AG04449 (cell line): ENCODE data around the gene PRMT7.

Experiments
- CTCF ChIA-PET: fragments of 350-600 bp; formaldehyde crosslinking; extraction: SDS; loops from one replicate; lab custom pipeline; 2021; ENCODE audit warnings: antibody characterized with exemption; lab: Yijun Ruan, JAX
- POLR2A ChIA-PET: fragments of 400-600, 350-600 bp; formaldehyde crosslinking; extraction: SDS; loops from one replicate; lab custom pipeline; 2020; ENCODE audit warnings: antibody characterized with exemption, inconsistent platforms; lab: Yijun Ruan, JAX
- DNase-seq: peaks from one replicate; pipeline ENCODE4 v3.0.0-alpha.2; 2010; ENCODE audit warnings: low read depth, low spot score
- H3K4me3 ChIP-seq: 2 replicates; pipeline ENCODE4 v1.5.1; 2011; ENCODE audit warnings: low read depth, mild to moderate bottlenecking, control low read depth, low read length
- CTCF ChIP-seq: IDR thresholded peaks from one replicate; pipeline ENCODE4 v1.5.1; 2011; ENCODE audit warnings: mild to moderate bottlenecking, moderate library complexity, low read length, control low read depth, inconsistent platforms; ENCODE audit not compliant: insufficient read depth; ENCODE audit errors: missing control alignments

The PRMT7 gene

GRCh38 chr16:68373528-68374245, 62.9 kb downstream of the PRMT7 start:
- H3K4me3 ChIP-seq: no peak overlapping the region
- POLR2A ChIA-PET: no interaction called here
- CTCF ChIA-PET: interaction anchor here (1.2 to 1.6 kb wide), 4 partner anchors 11 to 23 kb away, joined by 3 to 4 read pairs (median 4); no protein-coding TSS in a partner anchor
- TF ChIP-seq CTCF: no peak
- no peak for DNase-seq

- POLR2A ChIA-PET: no interaction called here
- no peak for DNase-seq
- TF ChIP-seq CTCF: no peak
- no peak overlapping the region for H3K4me3 ChIP-seq
- CTCF ChIA-PET: interaction anchor here (1.0 to 1.6 kb wide), 3 partner anchors 11 to 136 kb away, joined by 3 to 4 read pairs (median 3); no protein-coding TSS in a partner anchor
These were observed 63.5 kb downstream of the PRMT7 start for GRCh38 chr16:68374246-68374805.

- H3K4me3 ChIP-seq: no peak overlapping the region
- CTCF ChIA-PET: interaction anchor here (1.0 to 3.7 kb wide), 4 partner anchors 9 to 136 kb away, joined by 3 to 23 read pairs (median 8); no protein-coding TSS in a partner anchor
- TF ChIP-seq CTCF: no peak
- DNase-seq: no peak
- POLR2A ChIA-PET: no interaction called here
These were observed 64.3 kb downstream of the PRMT7 start for GRCh38 chr16:68374961-68375660.

GRCh38 chr16:68375801-68376536, 65.2 kb downstream of the PRMT7 start:
- CTCF ChIA-PET: interaction anchor here (3.6 to 3.7 kb wide), 2 partner anchors 9 to 20 kb away, joined by 13 to 23 read pairs; no protein-coding TSS in a partner anchor
- H3K4me3 ChIP-seq: no peak overlapping the region
- DNase-seq: no peak
- POLR2A ChIA-PET: no interaction called here
- TF ChIP-seq CTCF: no peak

- no peak for TF ChIP-seq CTCF
- no peak overlapping the region for H3K4me3 ChIP-seq
- POLR2A ChIA-PET: no interaction called here
- CTCF ChIA-PET: interaction anchor here (2.8 to 3.7 kb wide), 3 partner anchors 10 to 134 kb away, joined by 9 to 23 read pairs (median 13); no protein-coding TSS in a partner anchor
- DNase-seq: no peak
These were observed 65.8 kb downstream of the PRMT7 start for GRCh38 chr16:68376590-68376989.
